GM11168 (cell line): ENCODE measurements around the gene AGBL1.

ENCODE experiments used
- in situ Hi-C: fragments of 300-500 bp; cut with MboI; formaldehyde crosslinking; loops from one replicate; pipeline ENCODE4 v1.12.0; 2022; ENCODE audit warnings: low sequenced_read_pairs; ENCODE audit not compliant: unreplicated experiment

Gene AGBL1

DNA sequence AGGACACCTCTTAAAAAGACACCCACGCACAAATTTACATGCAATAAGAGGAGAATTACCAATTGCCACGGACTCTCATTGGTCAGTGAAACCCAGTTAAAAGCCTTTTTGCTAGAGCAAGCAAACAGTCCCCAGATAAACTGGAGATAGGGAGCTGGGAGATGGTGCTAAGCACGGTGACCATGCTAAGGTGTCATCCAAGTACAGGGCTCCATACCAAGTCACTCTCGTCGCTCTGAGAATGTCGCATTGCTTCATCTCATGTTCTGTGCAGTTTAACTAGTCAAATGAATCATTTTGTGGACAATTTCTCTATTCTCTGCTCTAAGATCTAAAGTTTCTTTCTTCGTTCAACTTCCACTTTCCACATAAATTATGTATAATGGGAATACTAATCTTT, 581.9 kb downstream of the AGBL1 start:
- in situ Hi-C loops = no loop called here

DNA sequence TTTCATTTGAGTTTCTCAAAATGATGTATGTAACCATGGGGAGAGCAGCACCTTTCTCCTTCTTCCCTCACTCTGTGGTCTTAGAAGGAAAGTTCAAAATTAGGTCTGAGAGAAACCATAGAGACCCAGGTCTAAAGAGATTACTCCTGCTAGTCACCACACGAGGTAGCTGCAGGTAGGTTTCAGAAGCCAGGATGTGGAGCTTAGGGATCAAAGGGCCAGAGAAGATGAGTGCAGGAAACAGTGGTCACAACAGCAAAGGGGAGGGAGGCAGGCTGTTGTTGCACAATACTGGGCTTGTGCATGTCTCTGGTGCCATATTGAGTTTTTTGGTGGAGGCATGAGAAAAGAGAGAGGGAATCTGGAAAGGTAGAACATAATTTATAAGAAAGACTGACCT, 583.6 kb downstream of the AGBL1 start:
- in situ Hi-C loops = no loop called here

DNA sequence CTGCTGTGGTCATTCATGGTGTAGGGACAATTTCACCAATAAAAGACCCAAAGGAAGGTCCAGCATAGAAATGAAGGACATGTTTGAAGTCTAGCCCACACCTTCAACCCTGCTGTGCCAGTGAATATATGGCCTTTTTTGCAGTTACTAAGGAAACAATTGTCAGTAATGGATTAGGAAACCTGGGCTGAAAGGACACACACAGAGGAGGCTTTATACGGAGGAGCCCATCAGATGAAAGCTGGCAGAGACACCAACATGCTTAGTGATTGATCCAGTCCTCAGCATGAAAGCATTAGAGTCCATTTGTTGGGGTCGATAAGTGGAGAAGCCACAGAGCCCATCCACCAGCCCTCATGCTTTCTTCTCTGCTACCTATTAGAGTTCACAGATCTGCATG, 584.3 kb downstream of the AGBL1 start:
- in situ Hi-C loops = no loop called here

DNA sequence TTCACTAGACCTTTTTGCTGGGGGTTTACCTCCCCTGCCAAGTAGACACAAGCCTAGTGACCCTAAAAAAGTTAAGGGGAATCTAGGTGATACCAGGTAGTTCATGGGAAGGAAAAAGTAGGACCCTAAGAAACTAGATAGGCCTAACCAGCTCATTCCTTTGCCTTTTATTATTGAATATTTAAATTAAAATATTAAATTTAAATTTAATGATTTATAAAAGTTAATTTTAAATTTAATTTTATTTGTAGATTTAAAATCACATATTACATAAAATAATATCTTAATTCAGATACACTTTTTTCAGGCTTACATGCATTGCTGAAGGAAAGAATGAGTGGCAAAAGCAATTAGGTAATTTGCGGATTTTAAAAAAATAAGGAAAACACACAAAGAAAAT, 584.9 kb downstream of the AGBL1 start:
- in situ Hi-C loops = no loop called here

DNA sequence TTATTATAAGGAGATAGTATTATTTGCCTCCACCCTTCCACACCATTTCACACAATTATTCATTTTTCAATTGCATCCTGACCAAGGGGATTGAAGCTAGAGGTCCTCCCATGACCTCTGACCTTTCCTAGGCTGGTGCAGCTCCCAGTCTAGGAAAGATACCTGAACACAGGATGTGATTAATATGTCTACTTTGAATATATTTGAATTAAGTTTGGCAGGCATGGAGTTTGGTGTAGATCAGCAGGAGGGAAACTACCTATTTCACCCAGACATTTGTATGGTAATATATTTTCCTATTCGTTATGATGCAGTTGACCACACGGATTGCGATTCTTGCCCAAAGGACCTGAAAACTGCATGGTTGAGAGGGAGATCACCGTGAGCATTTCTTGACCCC, 596.3 kb downstream of the AGBL1 start:
- in situ Hi-C loops = no loop called here

DNA sequence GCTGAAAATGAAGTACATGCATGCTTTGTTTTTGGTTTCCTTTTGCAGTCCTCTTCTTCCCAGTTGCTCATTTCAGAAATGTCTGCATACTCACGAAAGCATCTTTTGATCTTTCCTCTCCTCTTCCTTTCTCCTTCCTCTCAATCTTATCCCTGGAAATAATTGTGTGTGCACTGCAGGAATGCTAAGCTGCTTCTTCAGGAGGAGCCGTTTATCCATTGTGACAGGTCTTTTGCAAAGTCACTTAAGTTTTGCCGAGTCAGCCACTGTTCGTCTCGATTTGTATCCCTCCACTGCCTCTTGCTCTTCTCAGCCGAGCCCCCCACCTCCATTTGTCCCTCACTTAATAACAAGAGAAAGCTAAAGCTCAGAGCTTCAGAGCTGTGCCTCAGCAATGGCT, 597.6 kb downstream of the AGBL1 start:
- in situ Hi-C loops = no loop called here

DNA sequence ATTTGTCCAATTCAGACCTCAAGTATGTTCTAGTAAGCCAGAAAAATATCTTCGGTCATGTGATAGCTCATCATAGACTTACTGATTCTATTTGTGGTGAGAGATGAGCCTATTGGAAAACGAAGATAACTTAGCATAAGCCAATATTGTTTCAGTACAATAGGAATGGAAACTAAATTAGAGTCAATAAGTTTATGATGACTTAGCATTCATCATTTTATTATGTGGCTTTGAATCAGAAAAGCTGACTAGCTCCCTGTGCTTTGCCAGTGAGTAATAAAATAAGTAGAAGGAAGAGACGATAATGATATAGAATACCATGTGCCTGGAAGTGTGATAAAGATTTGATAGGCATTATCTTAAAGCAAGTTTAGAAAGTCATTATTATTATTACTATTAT, 605.6 kb downstream of the AGBL1 start:
- in situ Hi-C loops = no loop called here

DNA sequence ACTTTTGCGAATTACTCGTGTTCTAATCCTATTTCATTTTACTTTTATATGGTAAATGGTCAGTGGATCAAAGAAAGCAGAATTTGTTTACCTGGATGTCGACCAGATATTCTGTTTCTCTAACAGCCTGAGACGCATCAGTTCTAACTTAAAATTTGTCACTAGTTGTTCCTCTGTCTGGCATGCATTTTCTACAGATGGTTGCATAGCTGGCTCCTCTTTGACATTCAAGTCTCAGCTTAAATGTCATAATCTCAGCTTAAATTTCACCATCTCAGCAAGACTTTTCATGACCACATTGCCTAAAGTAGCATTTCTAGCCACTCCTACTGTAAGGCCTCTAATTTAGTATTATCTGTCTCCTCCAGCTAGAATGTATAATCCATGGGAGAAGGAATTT, 609.3 kb downstream of the AGBL1 start:
- in situ Hi-C loops = no loop called here

DNA sequence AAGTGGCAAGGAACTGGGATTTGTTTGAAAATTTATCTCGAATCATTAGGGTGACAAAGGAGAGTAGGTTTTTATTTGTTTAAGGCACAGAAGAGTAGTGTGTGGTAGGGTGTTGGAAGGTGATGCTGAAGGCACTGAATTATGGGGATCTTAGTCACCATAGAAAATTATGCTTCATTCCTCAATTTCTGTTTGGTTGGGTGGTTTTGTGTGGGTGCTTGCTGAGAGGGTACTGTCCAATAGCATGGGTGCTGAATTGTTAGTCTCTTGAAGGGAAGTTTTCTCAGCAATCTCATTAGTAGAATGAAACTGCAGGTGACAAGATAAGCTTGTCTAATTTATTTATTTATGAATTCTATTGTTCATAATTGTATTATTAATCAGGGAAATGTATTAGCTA, 610.9 kb downstream of the AGBL1 start:
- in situ Hi-C loops = no loop called here

DNA sequence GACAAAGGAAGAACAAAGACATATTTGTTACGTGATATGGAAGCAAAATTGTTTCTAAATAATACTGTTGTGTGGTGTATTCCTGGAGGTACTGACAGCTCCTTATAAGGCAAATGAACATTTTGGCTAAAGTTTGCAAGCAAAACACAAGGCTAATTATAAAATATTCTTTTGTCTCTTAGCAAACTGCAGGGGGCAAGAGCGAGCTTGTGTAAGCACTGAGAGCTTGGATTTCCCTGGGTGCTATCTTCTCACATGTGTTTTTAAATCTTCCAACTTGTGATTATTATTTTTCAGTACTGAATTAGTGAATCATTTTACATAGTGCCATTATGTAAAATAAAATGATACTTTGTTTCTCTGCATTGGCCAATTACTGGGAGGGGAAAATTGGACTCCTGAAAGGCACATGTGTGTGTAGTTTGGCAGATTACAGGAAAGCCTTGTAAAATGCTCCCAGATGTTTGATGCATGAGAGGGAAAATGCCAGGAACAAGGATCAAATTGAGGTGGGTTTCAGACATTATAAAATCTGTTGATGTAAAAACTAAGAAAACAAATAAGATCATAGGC, 611.5 kb downstream of the AGBL1 start:
- in situ Hi-C loops = no loop called here

DNA sequence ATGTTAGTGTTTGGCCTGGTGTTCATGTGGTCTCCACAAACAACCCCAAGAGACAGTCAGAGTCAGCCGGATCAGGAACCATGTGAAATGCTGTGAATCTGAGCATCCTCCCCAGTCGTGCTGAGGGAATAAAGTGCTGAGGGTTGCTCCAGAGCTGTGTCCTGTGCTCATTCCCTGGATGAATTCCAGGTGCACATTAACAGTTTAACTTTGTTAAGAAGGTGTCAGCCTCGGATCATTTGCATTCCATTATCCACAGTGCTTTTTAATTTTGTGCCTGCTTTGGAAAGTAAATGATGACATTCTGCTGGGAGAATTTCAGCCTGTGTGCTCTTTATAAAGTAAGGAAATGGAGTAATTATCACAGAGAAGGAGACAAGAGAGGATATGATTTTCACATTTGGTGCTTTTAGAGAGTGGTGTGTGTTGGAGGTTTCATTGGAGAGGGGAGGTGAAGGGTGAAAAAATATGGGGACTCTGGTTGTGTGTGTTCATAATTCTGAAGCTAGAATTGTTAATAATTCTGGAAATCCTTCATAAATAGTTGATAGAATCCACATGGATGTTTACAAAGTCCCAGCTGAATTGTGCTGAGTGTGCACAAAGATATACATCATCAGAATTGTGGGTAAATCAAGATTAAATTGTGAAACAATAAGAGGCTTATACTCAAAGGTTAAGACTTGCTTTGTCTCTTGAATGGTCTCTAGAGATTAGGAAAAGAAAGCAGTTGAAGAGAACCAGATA, 621.4 kb downstream of the AGBL1 start:
- in situ Hi-C loops = no loop called here

DNA sequence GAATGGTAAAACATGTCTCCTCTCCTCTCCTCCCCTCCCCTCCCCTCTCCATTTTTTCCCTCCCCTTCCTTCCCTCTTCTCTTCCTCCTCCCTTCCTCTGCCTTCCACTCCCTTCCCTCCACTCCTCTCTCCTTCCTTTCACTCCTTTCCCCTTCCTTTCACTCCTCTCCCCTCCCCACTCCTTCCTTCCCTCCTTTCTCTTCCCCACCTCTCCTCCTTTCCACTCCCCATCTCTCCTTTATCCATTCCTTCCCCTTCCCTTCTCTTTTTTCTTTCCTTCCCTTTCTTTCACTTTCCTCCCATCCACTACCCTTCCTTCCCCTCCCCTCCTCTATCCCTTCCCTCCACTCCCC, 621.9 kb downstream of the AGBL1 start:
- in situ Hi-C loops = no loop called here

DNA sequence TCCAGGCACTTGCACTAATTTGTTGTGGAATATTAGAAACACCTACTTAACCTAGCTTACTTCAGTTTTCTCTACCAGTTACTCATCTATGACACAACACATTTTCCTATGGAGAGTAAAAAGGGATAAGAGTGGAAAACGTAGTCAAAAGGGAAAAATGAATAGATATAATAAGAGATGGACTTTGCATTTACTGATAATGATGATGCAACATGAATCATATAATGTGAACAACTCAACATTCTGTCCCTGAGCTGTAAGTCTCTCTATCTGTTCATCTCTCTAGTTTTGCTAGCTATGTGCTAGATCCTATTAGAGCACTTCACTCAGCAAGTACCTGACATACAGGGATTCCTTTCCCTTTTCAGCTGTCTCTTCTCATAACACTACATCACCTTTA, 627.1 kb downstream of the AGBL1 start:
- in situ Hi-C loops = no loop called here

DNA sequence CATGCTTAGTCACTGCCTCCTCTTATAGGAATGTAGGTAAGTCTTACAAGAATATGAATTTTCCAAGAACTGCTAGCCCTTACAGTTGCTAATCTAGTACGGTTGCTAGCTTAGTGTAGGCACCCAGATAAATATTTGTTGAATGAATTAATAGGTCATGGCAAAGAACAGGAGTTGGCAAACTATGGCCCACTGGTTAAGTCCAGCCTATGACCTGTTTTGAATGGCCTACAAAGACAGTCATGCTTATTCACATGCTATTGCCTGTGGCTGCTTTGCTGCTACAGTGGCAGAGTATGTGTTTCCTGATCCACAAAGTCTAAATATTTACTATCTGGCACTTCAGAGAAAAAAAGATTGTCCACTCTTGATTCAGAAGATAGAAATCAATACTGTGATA, 631.8 kb downstream of the AGBL1 start:
- in situ Hi-C loops = no loop called here

DNA sequence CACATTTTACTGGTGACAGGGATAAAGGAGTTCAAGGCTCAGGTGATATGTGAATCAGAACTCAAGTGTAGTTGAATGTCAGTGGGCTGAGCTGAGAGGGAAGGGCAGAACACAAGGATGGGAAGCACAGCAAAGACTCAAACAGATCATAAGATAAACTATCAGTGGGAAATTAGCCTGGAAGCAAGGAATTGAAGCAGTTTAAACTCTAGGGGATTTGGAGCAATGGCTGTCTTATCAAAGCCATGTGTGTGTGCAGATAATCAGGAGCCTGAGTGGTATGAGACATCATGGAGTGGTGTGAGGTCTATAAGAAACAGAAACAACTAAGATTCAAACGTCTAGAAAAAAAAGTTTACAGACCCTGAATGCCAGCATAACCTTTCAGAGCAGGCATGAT, 634.6 kb downstream of the AGBL1 start:
- in situ Hi-C loops = no loop called here

DNA sequence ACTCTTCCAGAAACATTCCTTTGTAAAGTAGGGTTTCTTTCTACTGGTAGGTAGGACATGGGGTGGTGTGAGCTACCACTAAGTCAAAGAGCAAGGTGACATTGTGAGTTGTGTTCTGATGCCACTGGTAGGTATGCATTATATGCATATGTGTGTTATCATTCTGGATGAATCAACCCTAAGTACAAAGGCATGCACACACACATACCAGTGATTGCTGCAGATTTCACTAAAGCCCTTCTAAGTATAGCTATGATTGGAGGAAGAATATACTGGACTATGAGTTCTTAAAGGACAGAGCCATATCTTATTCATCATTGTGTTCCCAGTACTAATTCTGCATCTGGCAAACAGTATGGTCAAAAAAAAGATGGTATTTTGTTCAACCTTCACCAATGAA, 646.0 kb downstream of the AGBL1 start:
- in situ Hi-C loops = no loop called here

DNA sequence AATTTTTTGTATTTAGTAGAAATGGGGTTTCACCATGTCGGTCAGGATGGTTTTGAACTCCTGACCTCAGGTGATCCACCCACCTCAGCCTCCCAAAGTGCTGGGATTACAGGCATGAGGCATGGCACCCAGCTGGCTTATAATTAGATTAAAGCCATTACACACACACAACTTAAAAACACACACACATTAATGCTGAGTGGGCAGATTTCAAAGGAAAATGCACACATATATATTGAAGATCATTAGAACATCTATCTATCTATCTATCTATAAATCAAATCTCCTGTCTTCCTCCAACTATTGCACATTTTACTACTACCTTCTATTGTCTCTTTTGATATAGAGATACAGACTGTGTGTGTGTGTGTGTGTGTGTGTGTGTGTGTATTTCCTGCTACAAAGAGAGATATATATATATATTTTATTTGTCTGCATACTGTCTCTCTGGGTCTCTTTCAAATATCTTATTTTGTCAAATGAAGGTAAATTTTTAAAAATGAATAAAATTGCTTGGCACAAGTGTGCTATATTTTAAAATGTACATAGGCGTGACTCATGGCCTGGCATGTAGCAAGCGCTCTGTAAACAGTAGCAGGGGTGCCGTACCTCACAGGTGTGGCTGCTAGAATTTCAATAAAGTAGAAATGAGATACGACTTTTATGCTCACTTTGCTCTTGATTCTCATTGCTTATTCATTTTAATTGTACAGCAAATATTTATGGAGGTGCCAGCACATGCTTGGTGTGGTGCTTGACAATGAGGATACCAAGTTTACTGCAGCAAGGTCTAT, 655.8 kb downstream of the AGBL1 start:
- in situ Hi-C loops = no loop called here

DNA sequence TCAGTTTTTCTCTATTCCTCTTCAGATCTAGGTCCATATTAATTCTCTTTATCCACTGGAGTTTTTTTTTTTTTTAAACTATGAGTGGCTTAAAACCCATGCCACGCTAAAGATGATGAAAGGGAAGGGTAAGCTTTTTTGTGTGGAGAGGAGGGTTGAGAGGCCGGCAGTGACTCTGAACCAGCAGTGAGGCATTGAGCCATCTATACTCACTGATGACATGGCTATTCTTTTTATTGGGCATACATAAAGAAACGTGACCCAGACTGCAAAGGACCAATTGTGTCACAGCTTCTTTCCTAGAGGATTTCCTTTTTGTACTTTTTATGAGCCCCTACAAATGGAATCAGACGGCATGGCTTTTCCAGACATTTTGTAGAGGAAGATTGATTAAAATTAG, 662.2 kb downstream of the AGBL1 start:
- in situ Hi-C loops = loop anchor here (10.0 kb wide), 1 partner anchor 887 kb away; no protein-coding TSS in a partner anchor

DNA sequence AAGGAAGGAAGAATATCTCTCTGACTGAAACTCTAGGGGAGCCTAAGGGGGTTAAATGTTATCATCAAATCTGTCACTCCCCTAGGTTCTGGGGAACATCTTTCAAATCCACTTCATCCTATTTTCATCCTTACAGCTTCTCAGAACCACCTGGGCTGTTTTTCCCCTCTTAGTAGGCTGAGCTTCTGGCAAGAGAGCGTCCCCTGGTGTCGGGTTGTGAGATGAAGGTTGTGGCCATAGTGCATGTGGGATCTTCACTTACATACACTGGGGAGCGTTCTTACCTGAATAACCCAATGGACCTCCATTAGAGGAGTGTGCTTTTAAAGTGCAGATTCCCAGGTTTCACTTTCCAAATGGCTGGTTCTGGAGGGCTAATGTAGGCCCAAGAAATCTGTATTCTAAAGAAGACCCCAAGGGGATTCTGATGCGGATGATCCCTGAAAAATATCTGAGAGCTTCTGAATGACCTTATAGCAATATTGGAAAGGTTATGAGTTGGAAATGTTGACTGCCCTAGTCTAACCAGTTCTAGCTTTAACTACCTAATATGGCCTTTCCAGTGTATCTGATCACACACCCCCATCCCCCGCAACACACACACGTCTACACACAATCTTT, 663.7 kb downstream of the AGBL1 start:
- in situ Hi-C loops = loop anchor here (10.0 kb wide), 1 partner anchor 889 kb away; no protein-coding TSS in a partner anchor

DNA sequence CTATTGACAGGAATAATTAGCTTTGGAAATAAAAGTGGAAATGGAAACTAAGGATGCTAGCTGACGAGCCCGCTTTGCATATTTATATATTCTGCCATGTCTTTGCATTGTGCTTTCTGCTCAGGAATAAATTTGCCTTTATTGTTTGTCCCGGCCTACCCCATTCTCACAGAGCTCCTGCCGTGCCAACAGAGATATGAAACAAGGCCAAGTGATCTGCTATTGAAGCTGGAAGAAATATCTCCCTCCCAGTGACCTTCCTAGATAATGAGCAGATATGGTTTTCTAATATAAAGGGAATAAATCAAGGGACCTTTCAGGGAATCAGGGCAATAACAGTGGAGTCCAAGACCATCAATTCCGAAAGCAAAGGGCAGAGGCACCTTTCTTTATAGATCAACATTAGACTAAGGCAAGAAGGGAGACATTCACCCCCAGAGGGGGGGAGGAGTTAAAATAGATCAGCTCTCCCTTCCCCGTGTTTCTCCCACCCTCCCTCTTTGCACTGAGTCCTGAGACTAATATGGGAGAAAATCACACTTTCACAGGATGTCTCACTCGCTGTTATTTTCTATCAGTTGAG, 664.6 kb downstream of the AGBL1 start:
- in situ Hi-C loops = loop anchor here (10.0 kb wide), 1 partner anchor 889 kb away; no protein-coding TSS in a partner anchor

DNA sequence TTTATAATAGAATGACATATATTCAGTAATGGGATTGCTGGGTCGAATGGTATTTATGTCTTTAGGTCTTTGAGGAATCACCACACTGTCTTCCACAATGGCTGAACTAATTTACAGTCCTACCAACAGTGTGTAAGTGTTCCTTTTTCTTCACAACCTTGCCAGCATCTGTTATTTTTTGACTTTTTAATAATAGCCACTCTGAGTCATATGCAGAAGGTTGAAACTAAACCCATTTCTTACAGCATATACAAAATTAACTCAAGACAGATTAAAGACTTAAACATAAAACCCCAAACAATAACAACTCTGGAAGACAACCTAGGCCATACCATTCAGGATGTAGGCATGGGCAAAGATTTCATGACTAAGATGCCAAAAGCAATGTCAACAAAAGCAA, 671.4 kb downstream of the AGBL1 start:
- in situ Hi-C loops = no loop called here
